Smooth muscle cell (in vitro differentiated cells): ENCODE results near the gene RIN1. TPM values are rescaled to one million over a fixed set of nuclear protein-coding genes. Genes with fewer than 3 reads are reported as not detected.

Source experiments
- DNase-seq: peaks from one replicate; lab custom pipeline; 2025; ENCODE audit not compliant: unreplicated experiment; lab: John Stamatoyannopoulos, UW
- H2AFZ ChIP-seq: fragments of 200-600 bp; sonication (generic); 2 replicates; pipeline ENCODE4 v1.6.0; 2016; ENCODE audit warnings: antibody characterized with exemption, low read depth, mild to moderate bottlenecking
- H3F3A ChIP-seq: fragments of 200-600 bp; sonication (generic); 2 replicates; pipeline ENCODE4 v1.6.0; 2017; ENCODE audit warnings: antibody characterized with exemption, low read depth
- H3K27ac ChIP-seq: fragments of 200-600 bp; sonication (generic); 2 replicates; pipeline ENCODE4 v1.5.1; 2016; ENCODE audit warnings: low read depth, mild to moderate bottlenecking
- H3K27me3 ChIP-seq: fragments of 200-600 bp; sonication (generic); 2 replicates; pipeline ENCODE4 v1.6.1; 2016; ENCODE audit warnings: low read depth, mild to moderate bottlenecking
- H3K36me3 ChIP-seq: fragments of 200-600 bp; sonication (generic); 2 replicates; pipeline ENCODE4 v1.5.1; 2016; ENCODE audit warnings: low read depth
- H3K4me1 ChIP-seq: fragments of 200-600 bp; sonication (generic); 2 replicates; pipeline ENCODE4 v1.5.1; 2016; ENCODE audit warnings: low read depth
- H3K4me2 ChIP-seq: fragments of 200-600 bp; sonication (generic); 2 replicates; pipeline ENCODE4 v1.6.0; 2016; ENCODE audit warnings: mild to moderate bottlenecking
- H3K4me3 ChIP-seq: fragments of 200-600 bp; sonication (generic); 2 replicates; pipeline ENCODE4 v1.5.1; 2016; ENCODE audit warnings: mild to moderate bottlenecking
- H3K79me2 ChIP-seq: fragments of 200-600 bp; sonication (generic); 2 replicates; pipeline ENCODE4 v1.6.0; 2016; ENCODE audit warnings: low read depth, mild to moderate bottlenecking
- H3K9ac ChIP-seq: fragments of 200-600 bp; sonication (generic); 2 replicates; pipeline ENCODE4 v1.6.0; 2016; ENCODE audit warnings: low read depth
- H3K9me3 ChIP-seq: fragments of 200-600 bp; sonication (generic); replicated peaks from 2 replicates; pipeline ENCODE4 v1.5.1; 2016; ENCODE audit warnings: low read depth
- H4K20me1 ChIP-seq: fragments of 200-600 bp; sonication (generic); 2 replicates; pipeline ENCODE4 v1.6.0; 2016; ENCODE audit warnings: low read depth
- CTCF ChIP-seq: fragments of 200-600 bp; sonication (generic); IDR thresholded peaks from 2 replicates; pipeline ENCODE4 v1.5.1; 2017; ENCODE audit warnings: borderline replicate concordance, mild to moderate bottlenecking, antibody characterized with exemption; ENCODE audit not compliant: insufficient read depth, poor library complexity, severe bottlenecking
- WGBS: methylation state at CpG from one replicate; pipeline ENCODE4 v1.1.7; 2016; ENCODE audit warnings: low lambda C conversion rate; 5-methylcytosine and 5-hydroxymethylcytosine counted together
- polyA plus RNA-seq: library from polyadenylated mRNA; unstranded; fragments of >200 nt; fragmentation: Nextera tagmentation; extraction: Ambion mirVana; gene quantifications from 2 replicates; pipeline ENCODE4 v1.2.1, GENCODE V29; 2016
- total RNA-seq: library from RNA; depleted of rRNA; stranded (reverse); fragments of >200 nt; gene quantifications from 2 replicates; pipeline ENCODE4 v1.2.3, GENCODE V29; 2014

Gene RIN1
- total and polyA plus RNA-seq, 2 experiments from 2014 or later: 15.3 to 18.0 TPM

DNA sequence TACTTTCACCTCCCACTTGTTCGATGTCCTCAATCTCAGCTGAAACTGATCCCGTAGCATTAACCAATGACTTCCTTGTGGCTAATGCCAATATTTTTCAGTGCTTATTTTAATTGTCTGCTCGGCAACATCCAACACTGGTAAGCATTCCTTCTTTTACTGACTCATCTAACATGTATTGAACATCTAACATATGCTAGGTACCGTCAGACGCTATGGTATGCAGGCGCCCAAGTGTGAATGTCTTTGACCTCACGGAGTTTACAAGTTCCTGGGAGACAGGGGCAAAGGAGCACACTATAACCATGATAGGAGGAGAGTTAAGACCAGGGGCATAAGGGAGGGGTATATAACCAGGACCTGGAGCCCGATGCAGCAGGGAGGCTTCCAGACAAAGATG, 6.9 kb upstream of the RIN1 start:
- Histone ChIP-seq H3K9ac (no peak overlapping the region), H2AFZ (no peak overlapping the region), H3K27ac (no peak overlapping the region), H3K4me2 (peak overlapping the region; percentile 91), H3K4me1 (peaks cover 28% of the 10 kb centered on the region), H3K9me3 (no peaks in the 10 kb centered on the region), H3K27me3 (no peaks in the 10 kb centered on the region), H3K36me3 (no peaks in the 10 kb centered on the region), H3K4me3 (no peak overlapping the region), H3F3A (peaks cover 5% of the 10 kb centered on the region), H3K79me2 (peaks cover 31% of the 10 kb centered on the region), H4K20me1 (no peaks in the 10 kb centered on the region)
- 97% methylated on average over 8 of the region's 8 CpGs for WGBS
- no peak for TF ChIP-seq CTCF
- DNase-seq: no peak

DNA sequence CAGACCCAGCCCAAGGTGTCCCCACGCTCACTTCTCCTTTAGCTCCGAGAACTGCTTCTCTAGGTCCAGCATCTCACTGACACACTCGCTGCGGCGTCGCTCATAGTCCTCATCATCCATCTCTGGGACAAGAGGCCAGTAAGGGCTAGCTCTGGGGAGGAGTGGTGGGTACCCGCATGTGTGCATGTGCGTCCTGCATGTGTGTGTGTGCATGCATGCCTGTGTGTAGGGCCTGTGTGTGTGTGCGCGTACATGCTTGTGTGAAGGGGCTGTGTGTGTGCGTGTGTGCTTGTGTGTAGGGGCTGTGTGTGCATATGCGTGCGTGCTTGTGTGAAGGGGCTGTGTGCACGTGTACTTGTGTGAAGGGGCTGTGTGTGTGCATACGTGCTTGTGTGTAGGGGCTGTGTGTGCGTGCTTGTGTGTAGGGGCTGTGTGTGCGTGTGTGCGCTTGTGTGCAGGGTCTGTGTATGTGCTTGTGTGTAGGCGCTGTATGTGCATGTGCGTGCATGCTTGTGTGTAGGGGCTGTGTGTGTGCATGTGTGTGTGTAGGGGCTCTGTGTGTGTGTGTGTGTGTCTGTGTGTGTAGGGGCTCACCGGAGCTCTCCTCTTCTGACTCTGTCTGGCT, 5.4 kb upstream of the RIN1 start:
- Histone ChIP-seq H2AFZ (no peak overlapping the region), H3K4me3 (no peak overlapping the region), H3K9me3 (no peaks in the 10 kb centered on the region), H3K27ac (no peak overlapping the region), H3K27me3 (no peaks in the 10 kb centered on the region), H4K20me1 (peaks cover 4% of the 10 kb centered on the region), H3K9ac (no peak overlapping the region), H3K79me2 (peaks cover 29% of the 10 kb centered on the region), H3K36me3 (no peaks in the 10 kb centered on the region), H3K4me1 (peaks cover 25% of the 10 kb centered on the region), H3F3A (peaks cover 16% of the 10 kb centered on the region), H3K4me2 (no peak overlapping the region)
- no peak for TF ChIP-seq CTCF
- no peak for DNase-seq
- over 99% methylated on average over 21 of the region's 21 CpGs for WGBS

DNA sequence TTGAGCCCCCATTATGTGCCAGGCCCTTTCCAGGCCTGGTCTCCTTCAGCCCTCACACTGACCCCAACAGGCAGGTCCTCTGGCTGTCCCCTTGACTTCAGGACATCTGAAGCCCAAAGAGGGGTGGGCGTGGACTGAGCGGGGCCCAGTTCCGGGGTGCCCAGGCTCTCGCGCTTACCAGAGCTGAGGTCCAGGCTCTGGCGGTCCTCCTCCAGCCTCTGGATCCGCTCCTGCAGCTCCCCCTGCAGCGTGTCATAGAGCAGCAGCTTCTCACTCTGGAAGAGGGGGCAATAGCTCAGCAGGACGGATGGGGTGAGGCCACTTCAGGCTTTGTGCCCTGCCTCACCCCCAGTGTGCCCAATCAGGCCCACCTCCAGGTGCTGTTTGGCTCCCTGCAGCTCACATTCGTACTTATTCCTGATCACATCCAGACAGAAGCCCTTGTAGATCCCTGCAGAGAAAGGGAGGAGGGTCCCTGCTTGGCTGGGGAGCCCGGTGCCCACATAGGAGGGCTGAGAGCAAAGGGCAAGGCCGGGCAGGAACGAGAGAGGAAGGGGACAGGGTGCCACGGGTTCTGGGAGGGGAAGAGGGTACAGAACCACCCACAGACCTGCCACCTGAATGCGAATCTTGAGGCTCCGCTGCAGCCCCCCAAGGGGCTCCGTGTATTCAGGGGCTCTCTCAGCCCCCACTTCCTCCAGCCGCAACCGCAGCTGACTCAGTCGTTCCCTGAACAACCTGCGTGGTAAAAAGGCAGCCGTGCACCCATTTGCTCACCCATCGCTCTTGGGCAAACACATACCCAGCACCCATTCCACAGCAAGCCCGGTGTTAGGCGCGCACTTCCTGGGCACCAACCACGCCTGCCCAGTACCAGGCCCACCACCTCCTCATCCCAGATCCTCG, 4.6 kb upstream of the RIN1 start:
- Histone ChIP-seq H3K9me3 (no peaks in the 10 kb centered on the region), H3K79me2 (peaks cover 24% of the 10 kb centered on the region), H3K27ac (no peak overlapping the region), H3K27me3 (no peaks in the 10 kb centered on the region), H3K4me3 (no peak overlapping the region), H4K20me1 (peaks cover 4% of the 10 kb centered on the region), H3K36me3 (no peaks in the 10 kb centered on the region), H3K9ac (no peak overlapping the region), H2AFZ (no peak overlapping the region), H3K4me2 (no peak overlapping the region), H3F3A (peaks cover 16% of the 10 kb centered on the region), H3K4me1 (peaks cover 25% of the 10 kb centered on the region)
- no peak for DNase-seq
- no peak for TF ChIP-seq CTCF
- WGBS: 97% methylated on average over 28 of the region's 28 CpGs
